HG03039 (cell line): ENCODE results near the gene KRTAP10-11.

ENCODE experiments used
- ATAC-seq: cut with Tn5 transposase; IDR thresholded peaks from one replicate; pipeline ENCODE4 v1.9.1; 2021; ENCODE audit warnings: mild to moderate bottlenecking, moderate library complexity; ENCODE audit not compliant: unreplicated experiment

The KRTAP10-11 gene

DNA sequence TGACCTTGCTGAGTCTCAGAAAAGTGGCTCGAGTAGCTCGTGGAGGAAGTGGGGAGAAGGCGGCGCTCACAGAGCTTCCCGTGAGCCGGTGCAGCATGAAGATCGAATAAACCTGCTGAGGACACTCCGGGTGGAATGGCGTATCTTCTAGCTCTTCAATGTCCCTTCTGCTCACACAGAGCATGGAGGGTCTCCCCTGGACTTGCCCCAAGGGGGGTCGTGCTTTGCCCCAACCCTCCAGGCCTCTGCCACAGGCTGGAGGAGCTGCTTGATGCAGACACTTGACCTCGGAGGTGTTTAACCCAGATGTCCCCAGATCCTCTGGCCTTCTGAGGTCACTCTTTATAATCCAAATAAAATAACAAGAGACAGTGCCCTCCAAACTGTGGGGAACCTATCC is 48.6 kb downstream of the KRTAP10-11 start:
- ATAC-seq = no peak

DNA sequence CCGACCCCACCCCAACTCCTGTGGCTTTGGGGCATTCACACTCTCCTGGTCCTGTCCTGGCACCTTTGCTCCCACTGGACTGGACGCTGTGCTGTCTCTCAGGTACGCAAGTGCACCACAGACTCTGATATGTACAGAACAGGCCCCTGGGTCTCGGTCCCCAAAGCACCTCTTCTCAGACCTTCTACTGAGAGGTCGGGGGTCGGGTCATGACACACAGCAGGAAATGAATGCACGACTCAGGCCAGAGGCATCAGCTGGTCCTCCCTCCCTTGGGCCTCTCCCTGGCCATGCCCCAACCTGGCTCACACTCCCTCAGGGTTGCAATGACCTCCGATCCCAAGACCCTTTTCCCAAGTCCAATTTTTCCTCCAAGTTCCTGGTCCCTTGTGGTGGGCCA is 49.0 kb downstream of the KRTAP10-11 start:
- no peak for ATAC-seq

DNA sequence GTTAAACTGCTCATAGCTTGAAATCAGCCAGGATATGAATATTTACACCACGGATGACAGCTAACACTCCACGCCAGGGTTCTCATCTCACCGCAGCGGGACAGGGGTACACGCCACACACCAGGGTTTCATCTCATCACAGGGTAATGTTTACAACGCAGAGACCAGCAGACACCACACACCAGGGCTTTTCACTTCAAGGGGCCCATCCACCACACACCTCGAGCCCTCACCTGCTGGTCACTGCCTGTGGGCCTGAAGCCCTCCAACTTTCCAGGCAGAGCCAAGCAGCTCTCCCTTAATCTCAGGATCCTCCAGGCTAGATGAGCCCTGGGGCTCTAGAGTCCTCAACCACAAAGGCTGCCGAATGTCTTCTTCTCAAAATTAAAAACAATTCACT is 49.4 kb downstream of the KRTAP10-11 start:
- ATAC-seq = no peak

DNA sequence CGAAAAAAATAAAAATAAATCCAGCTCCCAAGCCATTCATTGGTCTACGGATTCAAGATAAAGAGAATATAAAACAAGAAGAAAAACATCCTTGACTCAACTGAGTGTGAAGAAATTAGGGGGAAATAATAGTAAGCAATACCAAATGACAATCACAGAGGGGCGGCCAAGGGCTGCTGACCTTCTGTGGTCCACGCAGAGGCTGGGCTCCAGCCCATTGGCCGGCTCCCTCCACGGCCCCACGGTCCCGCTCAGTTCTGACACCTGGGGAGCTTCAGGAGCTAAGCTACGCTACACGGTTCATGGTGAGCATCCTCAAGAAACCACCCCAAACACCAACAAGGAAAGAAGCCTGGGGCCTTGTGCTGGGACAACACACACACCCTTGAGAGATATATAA is 50.4 kb downstream of the KRTAP10-11 start:
- ATAC-seq = no peak
